ENCODE measurements around the gene MXD4. TPM values are rescaled to one million over a fixed set of nuclear protein-coding genes. Genes with fewer than 3 reads are reported as not detected.

Gene MXD4
- total and polyA plus RNA-seq, 2 experiments from 2014 or later, result 6.9 to 19.9 TPM

DNA sequence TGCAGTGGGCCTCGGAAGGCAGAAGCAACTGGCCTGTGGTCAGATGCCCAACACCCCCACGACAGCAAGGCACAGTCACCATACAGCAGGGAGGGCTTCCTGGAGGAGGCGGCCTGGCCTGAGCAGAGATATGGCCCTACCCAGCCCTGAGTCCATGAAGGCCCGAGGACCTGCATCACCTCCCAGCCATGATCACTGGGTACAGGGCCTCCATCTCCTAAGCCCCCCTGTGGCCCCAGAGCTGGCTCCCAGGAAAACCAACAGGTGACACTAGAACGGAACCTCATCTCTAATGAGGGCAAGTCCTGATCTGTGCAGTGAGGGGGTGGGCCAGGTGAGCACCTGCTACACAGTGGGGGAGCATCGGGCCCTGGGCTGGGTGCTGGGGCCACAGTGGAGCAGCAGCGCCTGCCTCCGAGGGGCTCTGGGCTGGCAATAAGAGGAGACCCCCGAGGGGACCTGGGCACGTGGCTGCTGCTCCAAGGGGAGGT is 26.2 kb upstream of the MXD4 start (continued):
- TF ChIP-seq, protein P1, sequence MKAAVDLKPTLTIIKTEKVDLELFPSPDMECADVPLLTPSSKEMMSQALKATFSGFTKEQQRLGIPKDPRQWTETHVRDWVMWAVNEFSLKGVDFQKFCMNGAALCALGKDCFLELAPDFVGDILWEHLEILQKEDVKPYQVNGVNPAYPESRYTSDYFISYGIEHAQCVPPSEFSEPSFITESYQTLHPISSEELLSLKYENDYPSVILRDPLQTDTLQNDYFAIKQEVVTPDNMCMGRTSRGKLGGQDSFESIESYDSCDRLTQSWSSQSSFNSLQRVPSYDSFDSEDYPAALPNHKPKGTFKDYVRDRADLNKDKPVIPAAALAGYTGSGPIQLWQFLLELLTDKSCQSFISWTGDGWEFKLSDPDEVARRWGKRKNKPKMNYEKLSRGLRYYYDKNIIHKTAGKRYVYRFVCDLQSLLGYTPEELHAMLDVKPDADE (IDR thresholded peaks at IDR 0.05), result no peak
- TF ChIP-seq ZNF331 (CRISPR knock-in tag; IDR thresholded peaks at IDR 0.05; ENCODE audit: low read depth) (no peak), REST (IDR thresholded peaks at IDR 0.05; ENCODE audit: unreplicated experiment) (no peak), STAT1 (IDR thresholded peaks at IDR 0.05; ENCODE audit: unreplicated experiment) (no peak)

GRCh38 chr4:2287594-2287915 is 25.6 kb upstream of the MXD4 start:
- H3K79me2 ChIP-seq (replicated peaks; ENCODE audit: insufficient read depth), result no peaks in the 10 kb centered on the region
- no peak for DNase-seq (ENCODE audit: low spot score)
- no peaks in the 10 kb centered on the region; the same call in 2 of the 3 replicates for H3K36me3 Mint-ChIP-seq (ENCODE audit: low read depth)
- no peaks in the 10 kb centered on the region for H3K9me2 ChIP-seq (ENCODE audit: insufficient read depth)
- H2AFZ ChIP-seq, result no peak overlapping the region
- no peak overlapping the region for H3K4me3 Mint-ChIP-seq
- H3K27me3 ChIP-seq (ENCODE audit: insufficient read depth), result no peaks in the 10 kb centered on the region
- peaks cover 9% of the 10 kb centered on the region for H3K4me1 Mint-ChIP-seq
- H3K27me3 Mint-ChIP-seq (ENCODE audit: insufficient read depth, low read depth, poor library complexity), result peaks cover 12% of the 10 kb centered on the region
- H3K4me3 ChIP-seq, result no peak overlapping the region
- H3K4me1 ChIP-seq (ENCODE audit: insufficient read depth), result no peaks in the 10 kb centered on the region
- H3K36me3 ChIP-seq (ENCODE audit: insufficient read depth), result no peaks in the 10 kb centered on the region
- H3K4me2 ChIP-seq, result no peak overlapping the region
- no peaks in the 10 kb centered on the region for H3F3A ChIP-seq (replicated peaks; ENCODE audit: low read depth)
- no peak overlapping the region for H3K27ac Mint-ChIP-seq
- no peaks in the 10 kb centered on the region for H4K20me1 ChIP-seq (replicated peaks; ENCODE audit: insufficient read depth)
- no peak for ATAC-seq
- no peak for TF ChIP-seq NANOG (IDR thresholded peaks at IDR 0.05; ENCODE audit: borderline replicate concordance)
- no peaks in the 10 kb centered on the region for H3K9me3 Mint-ChIP-seq
- no peak overlapping the region for H3K27ac ChIP-seq (ENCODE audit: low read depth)

DNA sequence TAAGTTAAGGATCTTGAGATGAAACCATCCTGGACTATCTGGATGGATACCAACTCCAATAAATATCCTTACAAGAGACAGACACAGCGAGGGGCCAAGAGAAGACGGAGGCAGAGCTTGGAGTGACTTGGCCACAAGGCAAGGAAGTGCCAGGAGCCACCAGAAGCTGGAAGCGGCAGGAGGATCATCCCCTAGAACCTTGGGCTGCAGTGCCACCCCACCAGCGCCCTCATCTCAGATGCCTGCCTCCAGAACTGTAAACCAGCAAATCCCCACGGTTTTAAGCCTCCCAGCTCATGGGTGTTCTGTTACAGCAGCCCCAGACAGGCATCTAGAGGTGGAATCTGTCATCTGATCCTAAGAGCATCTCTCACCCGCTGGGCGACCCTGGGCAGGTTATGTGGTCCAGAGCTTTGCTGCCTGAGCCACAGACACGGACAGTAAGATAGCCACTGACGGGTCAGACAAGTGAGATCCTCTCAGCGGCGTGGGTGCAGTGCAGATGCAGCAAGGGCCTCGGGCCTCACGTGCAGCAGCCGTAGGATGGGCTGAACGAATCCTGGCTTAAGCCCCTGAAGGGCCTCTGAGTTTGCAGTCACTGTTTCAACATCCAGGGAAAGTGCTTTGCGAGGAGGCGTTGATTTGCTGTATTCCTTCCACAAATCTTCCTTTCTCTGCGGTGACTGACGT is 25.1 kb upstream of the MXD4 start:
- DNase-seq (ENCODE audit: low spot score), result no peak
- TF ChIP-seq EZH2phosphoT487 (IDR thresholded peaks at IDR 0.05; ENCODE audit: unreplicated experiment) (no peak), ZNF462 (CRISPR knock-in tag; IDR thresholded peaks at IDR 0.05) (no peak), POLR2AphosphoS5 (IDR thresholded peaks at IDR 0.05; ENCODE audit: low read depth) (no peak), EZH2 (IDR thresholded peaks at IDR 0.05; ENCODE audit: low read depth, unreplicated experiment) (no peak), JUNB (IDR thresholded peaks at IDR 0.05; ENCODE audit: unreplicated experiment) (no peak)

More for the DNA sequence above, 25.1 kb upstream of the MXD4 start:
- peaks cover 9% of the 10 kb centered on the region for H3K4me1 Mint-ChIP-seq
- Histone ChIP-seq H3K4me3 (no peak overlapping the region), H3K4me2 (no peak overlapping the region), H3F3A (replicated peaks; ENCODE audit: low read depth) (no peaks in the 10 kb centered on the region), H3K36me3 (ENCODE audit: insufficient read depth) (no peaks in the 10 kb centered on the region), H3K27me3 (ENCODE audit: insufficient read depth) (no peaks in the 10 kb centered on the region), H3K9me2 (ENCODE audit: insufficient read depth) (no peaks in the 10 kb centered on the region), H3K79me2 (replicated peaks; ENCODE audit: insufficient read depth) (no peaks in the 10 kb centered on the region), H3K27ac (ENCODE audit: low read depth) (no peak overlapping the region), H3K4me1 (ENCODE audit: insufficient read depth) (no peaks in the 10 kb centered on the region), H2AFZ (no peak overlapping the region), H4K20me1 (replicated peaks; ENCODE audit: insufficient read depth) (no peaks in the 10 kb centered on the region)
- H3K4me3 Mint-ChIP-seq, result no peak overlapping the region
- peak; percentile 34 for ATAC-seq
- H3K9me3 Mint-ChIP-seq, result no peaks in the 10 kb centered on the region
- no peak overlapping the region for H3K27ac Mint-ChIP-seq
- no peaks in the 10 kb centered on the region; the same call in 2 of the 3 replicates for H3K36me3 Mint-ChIP-seq (ENCODE audit: low read depth)
- H3K27me3 Mint-ChIP-seq (ENCODE audit: insufficient read depth, low read depth, poor library complexity), result peaks cover 13% of the 10 kb centered on the region
